Measurements from ENCODE around the gene CBFA2T3.

CBFA2T3 gene

DNA sequence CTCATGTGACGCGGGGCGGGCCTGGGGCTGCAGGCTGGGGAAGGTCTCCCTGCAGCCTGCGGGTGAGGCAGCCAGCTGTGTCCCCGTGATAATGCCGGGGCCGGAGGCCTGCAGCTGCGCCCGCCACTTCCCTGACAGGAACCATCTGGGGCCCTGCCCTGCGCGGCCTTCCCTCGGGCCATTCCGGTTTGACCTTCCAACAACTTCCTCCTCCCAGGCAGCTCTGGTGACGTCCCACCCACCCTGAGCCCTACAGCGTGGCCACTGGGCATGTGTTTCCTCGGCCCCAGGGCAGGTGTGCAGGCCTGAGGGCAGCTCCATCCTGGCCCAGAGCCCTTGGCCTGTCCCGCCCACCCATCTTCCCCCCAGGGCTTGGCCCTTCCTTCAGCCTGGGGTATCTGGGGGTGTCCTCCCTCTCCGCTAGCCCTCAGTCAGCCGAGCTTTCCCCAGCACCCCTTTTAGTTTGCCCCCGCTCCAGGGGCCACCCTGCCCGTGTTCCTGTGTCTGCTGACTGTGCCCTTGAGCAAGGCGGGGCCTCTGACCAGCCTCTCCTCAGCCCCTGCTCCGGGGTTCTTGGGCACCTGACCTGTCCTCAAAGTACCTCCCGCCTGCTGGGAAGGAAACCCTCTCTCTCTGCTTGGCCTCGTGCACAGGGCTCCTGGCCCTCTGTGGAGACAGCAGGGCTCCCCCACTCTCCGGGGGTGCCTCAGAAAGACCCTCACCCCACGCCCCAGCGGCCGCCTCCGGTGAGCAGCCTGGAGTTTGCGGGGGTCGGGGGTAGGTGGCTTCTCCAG lies at the start of gene CBFA2T3:
CBFA2T3 (minus strand) TSS at position 190 of the 794 bp plus-strand sequence. CDS start 400 bp downstream, outside the sequence.
- H3K4me3 ChIP-seq (ENCODE audit: low read depth, low read length), result no peak within 1 kb of the TSS

GRCh38 chr16:89026121-89026612 lies 49.2 kb upstream of the CBFA2T3 start:
- no peak overlapping the region for H3K4me3 ChIP-seq (ENCODE audit: low read depth, low read length)
- DNase-seq (ENCODE audit: low read depth), result no peak
- no peak for TF ChIP-seq CTCF (IDR thresholded peaks at IDR 0.05; ENCODE audit: control insufficient read depth, extremely low read depth, insufficient read depth)

More for the DNA sequence above, at the start of gene CBFA2T3:
- no peak for TF ChIP-seq CTCF (IDR thresholded peaks at IDR 0.05; ENCODE audit: control insufficient read depth, extremely low read depth, insufficient read depth)
- DNase-seq (ENCODE audit: low read depth), result no peak

DNA sequence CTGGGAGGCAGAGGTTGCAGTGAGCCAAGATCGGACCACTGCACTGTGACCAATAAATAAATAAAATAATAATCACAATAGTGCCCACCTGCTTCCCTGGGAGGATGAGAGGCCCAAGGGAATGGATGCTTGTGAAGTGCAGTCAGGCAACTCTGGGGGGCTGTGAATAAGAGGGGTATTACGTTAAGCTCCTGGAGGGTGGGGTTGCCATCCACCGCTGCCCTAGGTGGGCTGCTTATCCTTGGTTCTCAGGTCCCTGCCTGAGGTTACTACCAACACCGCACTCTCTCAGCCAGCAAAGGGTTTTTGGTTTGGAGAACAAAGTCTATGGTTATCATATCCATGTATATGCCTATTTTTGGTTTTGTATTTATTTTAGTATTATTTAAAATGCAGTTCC lies 48.6 kb upstream of the CBFA2T3 start:
- TF ChIP-seq CTCF (IDR thresholded peaks at IDR 0.05; ENCODE audit: control insufficient read depth, extremely low read depth, insufficient read depth), result no peak

DNA sequence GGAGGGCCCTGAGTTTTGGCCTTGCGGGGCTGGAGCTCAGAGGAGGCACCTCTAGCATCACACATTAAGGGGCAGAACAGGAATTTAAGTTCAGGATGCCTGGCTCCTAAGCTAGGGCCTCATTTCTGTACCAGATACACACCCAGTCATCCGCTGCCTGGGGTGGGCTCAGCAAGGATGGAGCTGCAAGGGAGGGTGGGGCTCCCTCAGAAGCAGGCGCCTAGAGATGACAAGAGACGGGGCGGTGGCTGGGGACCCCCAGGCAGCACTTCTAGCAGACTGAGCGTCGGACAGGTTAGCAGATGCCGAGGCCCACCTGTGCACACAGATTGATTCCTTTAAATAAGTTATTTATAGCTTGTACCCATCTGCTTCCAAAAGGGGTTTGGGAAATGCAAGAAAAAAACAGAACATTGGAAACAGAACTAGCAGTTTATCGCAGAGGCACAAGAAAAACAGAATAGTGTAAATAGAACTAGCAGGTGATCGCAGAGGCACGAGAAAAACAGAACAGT lies 47.6 kb upstream of the CBFA2T3 start:
- H3K4me3 ChIP-seq (ENCODE audit: low read depth, low read length), result no peak overlapping the region
- DNase-seq (ENCODE audit: low read depth), result no peak
- no peak for TF ChIP-seq CTCF (IDR thresholded peaks at IDR 0.05; ENCODE audit: control insufficient read depth, extremely low read depth, insufficient read depth)

More for the DNA sequence above, 48.6 kb upstream of the CBFA2T3 start:
- no peak overlapping the region for H3K4me3 ChIP-seq (ENCODE audit: low read depth, low read length)
- no peak for DNase-seq (ENCODE audit: low read depth)

DNA sequence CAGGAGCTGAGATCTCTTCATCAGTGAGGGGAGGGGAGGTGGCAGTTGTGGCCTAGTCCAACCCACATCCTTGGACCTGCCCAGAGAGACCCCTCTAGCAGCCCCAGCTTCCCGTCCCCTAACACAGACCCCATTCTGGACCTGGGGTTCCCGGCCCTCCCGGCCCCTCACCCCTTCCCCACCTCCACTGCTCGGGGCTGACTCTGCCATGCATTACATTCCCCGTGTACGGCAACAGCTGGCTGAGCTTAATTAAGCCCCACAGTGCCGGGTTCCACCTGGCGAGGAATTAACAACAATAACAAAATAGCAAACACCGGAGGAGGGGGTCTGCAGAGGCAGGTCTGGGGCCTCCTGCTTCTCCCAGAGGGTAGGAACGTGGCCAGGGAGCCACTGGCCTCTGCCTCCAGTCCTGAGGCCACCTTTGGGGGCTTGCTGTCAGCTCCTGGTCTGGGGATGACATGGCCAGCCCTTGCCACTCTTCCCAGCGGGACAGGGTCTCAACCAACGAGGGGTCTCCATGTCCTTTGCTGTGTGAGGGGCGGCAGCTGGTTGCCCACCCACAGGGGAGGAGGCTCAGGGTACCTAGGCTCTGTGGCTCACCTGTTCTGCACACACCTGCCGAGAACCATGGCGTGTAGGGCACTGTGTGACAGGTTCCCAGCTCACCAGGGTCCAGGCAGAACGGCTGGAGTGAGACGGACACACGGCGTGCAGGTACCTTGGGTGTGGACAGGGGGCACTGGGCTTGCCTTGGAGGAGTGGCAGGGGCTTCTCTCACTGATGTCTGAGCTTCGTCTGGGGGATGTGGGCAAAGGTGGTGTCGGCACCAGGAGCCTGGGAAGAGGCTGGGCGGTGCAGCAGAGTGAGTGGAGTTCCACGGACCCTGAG lies 46.9 kb upstream of the CBFA2T3 start:
- TF ChIP-seq CTCF (IDR thresholded peaks at IDR 0.05; ENCODE audit: control insufficient read depth, extremely low read depth, insufficient read depth), result no peak
- DNase-seq (ENCODE audit: low read depth), result no peak
- no peak overlapping the region for H3K4me3 ChIP-seq (ENCODE audit: low read depth, low read length)

GRCh38 chr16:89023151-89023551 lies 46.1 kb upstream of the CBFA2T3 start:
- TF ChIP-seq CTCF (IDR thresholded peaks at IDR 0.05; ENCODE audit: control insufficient read depth, extremely low read depth, insufficient read depth), result no peak
- no peak for DNase-seq (ENCODE audit: low read depth)
- H3K4me3 ChIP-seq (ENCODE audit: low read depth, low read length), result no peak overlapping the region

Measured in LNCaP clone FGC (cell line).